ENCODE data around the gene POLR1H. TPM values are rescaled to one million over a fixed set of nuclear protein-coding genes. Genes with fewer than 3 reads are reported as not detected.

The POLR1H gene
- total RNA-seq, 2 donors from 2014 or later: 7.6 to 18.7 TPM

- Histone ChIP-seq H3K27me3 (no peaks in the 10 kb centered on the region), H3K4me3 (no peak overlapping the region), H3K9me3 (no peaks in the 10 kb centered on the region), H3K27ac (no peak overlapping the region), H3K4me1 (no peaks in the 10 kb centered on the region), H3K36me3 (replicated peaks in 1 of 2; ENCODE audit: insufficient read depth in 1 of 2, low read depth in 2 of 2) (no peaks in the 10 kb centered on the region)
- ATAC-seq: no peak
- no peak for DNase-seq
- WGBS, 2 donors: 37% methylated on average over 14 to 26 of the region's 27 CpGs
- no peak for TF ChIP-seq POLR2A (IDR thresholded peaks at IDR 0.05)
- no peak for TF ChIP-seq CTCF (IDR thresholded peaks at IDR 0.05)
- intact Hi-C loops (cut with DNase I): no loop called here
These were observed 50.3 kb downstream of the POLR1H start for GRCh38 chr6:30111266-30111856.

GRCh38 chr6:30112402-30112994, 51.4 kb downstream of the POLR1H start:
- no peak for TF ChIP-seq POLR2A (IDR thresholded peaks at IDR 0.05)
- no peak for TF ChIP-seq CTCF (IDR thresholded peaks at IDR 0.05)
- no peak overlapping the region for H3K27ac ChIP-seq
- no peaks in the 10 kb centered on the region for H3K27me3 ChIP-seq
- no peaks in the 10 kb centered on the region for H3K36me3 ChIP-seq (replicated peaks in 1 of 2; ENCODE audit: insufficient read depth in 1 of 2, low read depth in 2 of 2)
- no peak for DNase-seq
- H3K4me1 ChIP-seq: no peaks in the 10 kb centered on the region
- no peaks in the 10 kb centered on the region for H3K9me3 ChIP-seq
- no peak for ATAC-seq
- H3K4me3 ChIP-seq: no peak overlapping the region
- WGBS, 2 donors: 65 to 67% methylated on average over 9 to 10 of the region's 10 CpGs
- intact Hi-C loops (cut with DNase I): no loop called here

- H3K27ac ChIP-seq: no peak within 1 kb of the TSS
- no peak for ATAC-seq
- 44 to 49% methylated on average over 3 of the region's 3 CpGs for WGBS, 2 donors
These were observed 52.1 kb downstream of the POLR1H start, which contains the start of gene TRIM31 for GRCh38 chr6:30113003-30113759. Gene TRIM31 (minus strand): TSS chr6:30113090. CDS start chr6:30112805, 285 bp downstream.

GRCh38 chr6:30113841-30114240, 52.8 kb downstream of the POLR1H start:
- Histone ChIP-seq H3K4me1 (no peaks in the 10 kb centered on the region), H3K27me3 (no peaks in the 10 kb centered on the region), H3K9me3 (no peaks in the 10 kb centered on the region), H3K36me3 (replicated peaks in 1 of 2; ENCODE audit: insufficient read depth in 1 of 2, low read depth in 2 of 2) (no peaks in the 10 kb centered on the region), H3K4me3 (no peak overlapping the region), H3K27ac (no peak overlapping the region)
- TF ChIP-seq POLR2A (IDR thresholded peaks at IDR 0.05) (no peak), CTCF (IDR thresholded peaks at IDR 0.05) (no peak)
- 25 to 29% methylated on average over 1 of the region's 1 CpG for WGBS, 2 donors
- ATAC-seq (no peak), DNase-seq (no peak)
- intact Hi-C loops (cut with DNase I): no loop called here

More at GRCh38 chr6:30113003-30113759, 52.1 kb downstream of the POLR1H start, which contains the start of gene TRIM31:
- TF ChIP-seq CTCF (IDR thresholded peaks at IDR 0.05): no peak
- no peak for TF ChIP-seq POLR2A (IDR thresholded peaks at IDR 0.05)
- H3K9me3 ChIP-seq: no peaks in the 10 kb centered on the region
- DNase-seq: no peak
- H3K4me3 ChIP-seq: no peak within 1 kb of the TSS
- H3K36me3 ChIP-seq (replicated peaks in 1 of 2; ENCODE audit: insufficient read depth in 1 of 2, low read depth in 2 of 2): no peaks in the 10 kb centered on the region
- H3K27me3 ChIP-seq: no peaks in the 10 kb centered on the region
- intact Hi-C loops (cut with DNase I): no loop called here
- H3K4me1 ChIP-seq: no peaks in the 10 kb centered on the region

Small RNAs within 50 kb of the gene (small RNA-seq; reads per million reads assigned to genes)
- gene RF02218 (not detected), gene RF02219 (not detected), gene RF02220 (not detected)

Other genes starting within 250 kb of the POLR1H start
- under 1 TPM in 1 of 2 donors, not detected in 1; 0.78 TPM for gene HLA-G, start 233.4 kb upstream of the POLR1H start, total RNA-seq
- 100 to 1,000 TPM; 104 to 281 TPM for gene HLA-A, start 118.7 kb upstream of the POLR1H start, total RNA-seq
- 10 to 100 TPM; 18.9 to 34.3 TPM for gene PPP1R11, start 5.9 kb downstream of the POLR1H start, total RNA-seq
- gene RNF39, start 14.5 kb downstream of the POLR1H start, total RNA-seq: 1 to 10 TPM in 1 of 2 donors, not detected in 1; 1.6 TPM
- gene TRIM31, start 51.8 kb downstream of the POLR1H start, total RNA-seq: under 1 TPM in 1 of 2 donors, not detected in 1; 0.26 TPM
- gene TRIM40, start 74.9 kb downstream of the POLR1H start, total RNA-seq: not detected
- not detected for gene TRIM10, start 99.9 kb downstream of the POLR1H start, total RNA-seq
- under 1 TPM in 1 of 2 donors, not detected in 1; 0.52 TPM for gene TRIM15, start 102.3 kb downstream of the POLR1H start, total RNA-seq
- gene TRIM26, start 152.1 kb downstream of the POLR1H start, total RNA-seq: 10 to 100 TPM; 31.9 to 66.6 TPM